ENCODE data around the gene ENTPD2.

DNA sequence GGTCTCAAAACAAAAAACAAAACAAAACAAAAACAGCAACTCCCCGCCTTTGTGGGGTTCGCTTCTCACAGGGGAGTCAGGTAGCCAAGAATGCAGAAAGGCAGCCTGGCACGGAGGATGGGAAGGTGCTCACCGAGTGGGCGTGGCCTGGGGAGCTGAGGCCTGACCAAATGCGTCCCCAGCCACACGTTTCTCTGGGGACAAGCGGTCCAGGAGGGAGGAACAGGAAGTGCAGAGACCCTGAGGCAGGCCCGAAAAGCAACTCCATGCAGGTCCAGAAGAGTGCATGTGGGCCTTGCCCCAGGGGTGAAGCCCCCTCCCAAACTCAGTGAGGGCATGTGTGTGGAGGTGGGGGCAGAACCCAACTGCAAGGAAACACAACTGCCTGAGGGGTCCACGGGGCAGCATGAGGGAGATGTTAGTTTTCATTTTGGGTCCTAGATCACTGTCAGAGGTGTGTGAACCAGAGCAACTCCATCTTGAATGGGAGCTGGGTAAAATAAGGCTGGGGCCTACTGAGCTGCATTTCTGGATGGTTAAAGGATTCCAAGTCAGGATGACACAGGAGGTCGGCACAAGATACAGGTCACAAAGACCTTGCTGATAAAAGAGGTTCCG lies 20.9 kb upstream of the ENTPD2 start:
- TF ChIP-seq, protein P1, sequence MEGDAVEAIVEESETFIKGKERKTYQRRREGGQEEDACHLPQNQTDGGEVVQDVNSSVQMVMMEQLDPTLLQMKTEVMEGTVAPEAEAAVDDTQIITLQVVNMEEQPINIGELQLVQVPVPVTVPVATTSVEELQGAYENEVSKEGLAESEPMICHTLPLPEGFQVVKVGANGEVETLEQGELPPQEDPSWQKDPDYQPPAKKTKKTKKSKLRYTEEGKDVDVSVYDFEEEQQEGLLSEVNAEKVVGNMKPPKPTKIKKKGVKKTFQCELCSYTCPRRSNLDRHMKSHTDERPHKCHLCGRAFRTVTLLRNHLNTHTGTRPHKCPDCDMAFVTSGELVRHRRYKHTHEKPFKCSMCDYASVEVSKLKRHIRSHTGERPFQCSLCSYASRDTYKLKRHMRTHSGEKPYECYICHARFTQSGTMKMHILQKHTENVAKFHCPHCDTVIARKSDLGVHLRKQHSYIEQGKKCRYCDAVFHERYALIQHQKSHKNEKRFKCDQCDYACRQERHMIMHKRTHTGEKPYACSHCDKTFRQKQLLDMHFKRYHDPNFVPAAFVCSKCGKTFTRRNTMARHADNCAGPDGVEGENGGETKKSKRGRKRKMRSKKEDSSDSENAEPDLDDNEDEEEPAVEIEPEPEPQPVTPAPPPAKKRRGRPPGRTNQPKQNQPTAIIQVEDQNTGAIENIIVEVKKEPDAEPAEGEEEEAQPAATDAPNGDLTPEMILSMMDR (IDR thresholded peaks at IDR 0.05), result no peak
- no peak for TF ChIP-seq POLR2A (IDR thresholded peaks at IDR 0.05)
